T-helper 9 cell (primary cell): ENCODE results near the gene DPYSL4.
A peak's percentile ranks its signal among the peaks of the same experiment; 100 is the strongest.
"Not testable (repeated sequence)": the region's sequence is repeated elsewhere in the genome, so short reads cannot be mapped to it uniquely, and the experiment has no call there.

Experiments
- DNase-seq: peaks from one replicate; pipeline ENCODE4 v3.0.0-alpha.2; 2020

The DPYSL4 gene

DNA sequence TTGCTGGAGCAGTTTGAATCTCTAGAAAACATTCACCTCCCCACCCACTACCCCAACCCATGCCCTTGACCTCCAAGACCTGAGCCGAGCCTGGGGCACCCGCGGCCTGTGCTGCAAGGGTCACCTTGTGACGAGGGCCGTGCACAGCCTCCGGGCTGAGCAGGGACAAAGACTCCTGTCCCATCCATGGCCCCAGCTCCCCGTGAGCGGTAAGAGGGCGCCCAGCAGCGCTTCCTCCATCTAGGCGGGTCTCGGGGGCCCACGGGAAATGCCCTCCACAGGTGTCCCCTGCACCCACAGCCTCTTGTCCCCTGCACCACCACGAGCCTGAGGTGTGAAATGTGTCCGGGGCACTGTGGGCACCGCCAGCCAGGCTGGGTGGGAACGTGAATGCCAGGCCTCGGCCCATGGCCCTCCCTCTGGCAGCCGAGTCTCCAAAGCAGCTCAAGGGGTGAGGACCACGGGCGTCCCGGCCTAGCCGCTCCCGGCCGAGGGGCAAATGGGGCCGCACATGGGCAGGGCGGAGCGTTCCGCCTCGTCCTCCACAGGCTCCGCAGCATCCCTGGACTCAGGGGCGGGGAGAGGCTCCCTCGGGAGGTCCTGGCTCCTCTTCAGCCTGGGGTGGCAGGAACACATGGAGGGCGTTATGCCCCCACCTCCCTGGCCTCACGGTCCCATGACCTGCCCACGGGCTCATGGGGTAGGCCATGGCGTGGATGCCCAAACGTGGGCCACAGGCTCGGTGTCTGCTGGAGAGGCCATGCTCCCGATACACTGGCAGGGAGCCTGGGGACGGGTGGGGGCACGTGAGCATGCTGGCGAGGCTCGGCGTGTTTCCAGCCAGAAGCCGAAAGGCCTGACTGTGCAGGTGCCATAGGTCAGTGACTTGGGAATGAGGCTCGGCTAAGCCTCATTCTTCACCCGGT lies 21.1 kb downstream of the DPYSL4 start:
- no peak for DNase-seq

DNA sequence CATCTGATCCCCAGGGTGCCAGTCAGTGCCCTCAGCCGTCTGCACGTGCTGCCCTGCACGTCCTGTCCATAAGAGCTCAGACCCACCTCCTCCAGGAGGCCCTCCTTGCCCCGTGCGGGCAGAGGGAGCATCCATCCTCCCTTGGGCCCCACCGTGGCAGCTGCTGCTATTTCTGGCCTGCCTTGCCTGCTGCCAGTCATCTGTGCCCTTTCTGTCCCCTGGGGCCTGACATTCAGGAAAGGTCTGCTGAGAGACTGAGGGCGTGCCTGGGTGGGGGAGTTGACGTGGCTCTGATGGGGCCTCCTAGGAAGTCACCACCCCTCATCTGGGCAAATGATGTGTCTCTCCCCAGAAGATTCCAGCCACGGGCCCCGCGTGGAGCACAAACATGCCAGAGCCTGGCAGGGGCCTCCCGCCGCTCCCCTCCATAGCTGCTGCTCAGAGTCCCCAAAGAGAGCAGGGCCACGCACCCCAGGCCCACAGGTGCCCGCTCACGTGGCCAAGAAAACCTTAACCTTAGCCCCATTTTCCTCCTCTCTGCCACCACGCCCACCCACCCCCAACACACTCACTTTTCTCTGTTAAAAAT lies 21.8 kb downstream of the DPYSL4 start:
- no peak for DNase-seq

DNA sequence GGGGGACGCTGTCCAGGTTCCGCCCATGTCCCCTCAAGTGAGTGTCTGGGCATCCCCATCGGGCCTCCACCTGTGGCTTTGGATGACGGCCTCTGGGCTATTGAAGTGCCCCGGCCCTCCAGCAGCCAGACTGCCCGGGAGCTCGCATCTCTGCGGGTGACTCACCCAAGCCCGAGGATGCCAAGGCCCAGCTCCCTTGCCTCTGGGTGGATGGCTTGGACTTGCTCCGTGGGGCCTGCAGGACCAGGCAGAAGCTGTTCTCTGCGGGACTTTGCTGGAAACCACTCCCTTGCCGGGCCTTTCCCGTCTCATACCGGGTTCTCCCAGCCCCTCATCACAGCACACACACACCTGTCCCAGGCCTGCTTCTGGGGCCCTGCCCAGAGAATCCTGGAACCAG lies 22.4 kb downstream of the DPYSL4 start:
- no peak for DNase-seq

DNA sequence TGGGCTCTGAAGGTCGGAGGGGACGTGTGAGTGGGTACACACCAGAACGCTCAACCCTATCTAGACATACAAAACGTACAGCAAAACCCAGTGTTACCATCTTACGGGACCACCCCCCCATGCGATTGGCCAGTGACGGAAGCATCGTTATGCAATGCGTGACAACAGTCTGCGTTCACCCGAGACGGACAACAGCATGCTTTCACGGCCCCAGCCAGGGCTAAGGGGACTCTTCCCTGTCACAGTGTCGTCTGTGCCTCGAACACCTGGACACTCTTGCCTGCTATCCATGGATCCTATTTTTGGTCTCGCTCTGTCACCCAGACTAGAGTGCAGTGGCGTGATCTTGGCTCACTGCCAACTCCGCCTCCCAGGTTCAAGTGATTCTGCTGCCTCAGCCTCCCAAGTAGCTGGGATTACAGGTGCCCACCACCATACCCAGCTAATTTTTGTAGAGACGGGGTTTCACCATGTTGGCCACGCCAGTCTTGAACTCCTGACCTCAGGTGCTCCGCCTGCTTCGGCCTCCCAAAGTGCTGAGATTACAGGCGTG lies 23.3 kb downstream of the DPYSL4 start:
- DNase-seq = no peak

DNA sequence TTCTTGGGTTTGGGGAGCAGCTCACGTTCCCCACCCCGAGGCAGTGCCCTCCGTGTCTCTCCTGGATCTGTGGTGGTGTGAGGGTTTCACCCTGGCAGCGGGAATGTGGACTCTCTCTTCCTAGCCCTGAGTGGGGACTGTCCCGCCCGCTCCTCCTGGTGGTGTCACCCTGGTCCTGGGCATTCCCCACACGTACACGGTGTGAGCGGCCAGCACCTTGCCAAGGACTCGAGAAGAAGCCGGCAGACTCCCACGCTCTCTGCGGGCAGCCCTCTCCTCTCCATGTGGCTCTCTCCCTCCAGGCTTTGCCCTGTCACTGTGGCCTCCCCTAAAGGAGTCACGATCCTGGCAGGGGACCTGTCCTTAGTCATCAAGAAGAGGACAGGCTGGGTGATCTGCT lies 24.0 kb downstream of the DPYSL4 start:
- DNase-seq = no peak

DNA sequence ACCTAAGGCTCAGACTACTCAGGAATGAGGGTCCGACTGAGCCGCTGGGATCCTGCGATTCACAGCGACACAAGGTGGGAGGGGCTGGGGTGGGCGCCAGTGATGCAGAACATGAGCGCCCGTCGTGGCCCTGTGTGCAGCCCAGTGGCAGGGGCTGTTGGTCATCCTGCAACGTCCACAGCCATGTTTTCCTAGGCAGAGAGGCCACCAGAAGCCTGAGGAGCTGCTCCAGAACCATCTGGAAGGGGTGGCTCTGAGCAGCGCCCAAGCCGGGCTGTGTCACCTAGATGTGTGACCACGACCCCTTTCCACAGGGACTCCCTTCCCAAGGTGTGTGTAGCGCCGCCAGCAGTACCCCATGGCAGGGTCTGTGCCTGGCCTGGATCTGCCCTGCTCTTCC lies 24.5 kb downstream of the DPYSL4 start:
- no peak for DNase-seq

DNA sequence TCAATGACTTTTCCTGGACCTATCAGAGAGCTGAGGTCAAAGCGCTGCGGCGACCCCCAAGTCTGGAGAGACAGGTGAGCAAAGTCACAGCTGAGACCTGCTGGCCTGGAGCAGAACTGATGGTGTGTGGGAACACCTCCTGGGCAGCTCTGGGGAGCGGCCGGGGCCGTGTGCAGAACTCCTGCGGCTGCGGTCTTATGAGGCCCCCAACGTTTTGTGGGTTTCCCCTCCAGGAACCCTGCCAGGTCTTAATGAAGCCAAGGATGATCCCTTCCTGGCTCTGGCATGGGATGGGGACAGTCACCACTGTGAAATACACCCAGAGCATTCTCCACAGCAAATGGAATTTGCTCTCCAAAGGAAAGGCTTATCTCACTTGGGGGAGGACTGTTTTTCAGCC lies 26.1 kb downstream of the DPYSL4 start:
- DNase-seq = no peak

DNA sequence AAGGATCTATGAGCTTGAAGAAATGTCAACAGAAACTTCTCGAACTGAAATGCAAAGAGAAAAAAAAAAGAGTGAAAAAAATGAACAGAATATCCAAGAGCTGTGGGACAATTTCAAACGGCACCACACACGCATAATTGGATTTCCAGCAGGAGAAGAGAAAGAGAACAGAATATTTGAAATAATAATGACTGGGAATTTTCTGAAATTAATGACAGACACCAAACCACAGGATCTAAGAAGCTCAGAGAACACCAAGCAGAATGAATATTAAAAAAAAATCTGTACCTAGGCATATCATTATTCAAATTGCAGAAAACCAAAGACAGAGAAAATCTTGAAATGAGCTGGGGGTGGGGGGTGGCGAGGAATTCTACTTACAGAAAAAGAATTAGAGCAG lies 27.2 kb downstream of the DPYSL4 start:
- DNase-seq = no peak

DNA sequence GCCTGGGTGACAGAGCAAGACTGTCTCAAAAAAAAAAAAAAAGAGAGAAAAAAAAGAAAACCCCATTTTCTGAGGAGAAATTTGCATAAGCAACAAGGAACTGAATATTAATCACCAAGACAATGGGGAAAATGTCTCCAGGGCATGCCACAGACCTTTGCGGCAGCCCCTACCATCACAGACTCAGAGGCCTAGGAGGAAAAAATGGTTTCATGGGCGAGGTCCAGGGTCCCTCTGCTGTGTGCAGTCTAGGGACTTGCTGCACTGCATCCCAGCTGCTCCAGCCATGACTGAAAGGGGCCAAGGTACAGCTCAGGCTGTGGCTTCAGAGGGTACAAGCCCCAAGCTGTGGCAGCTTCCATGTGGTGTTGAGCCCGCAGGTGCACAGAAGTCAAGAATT lies 29.7 kb downstream of the DPYSL4 start:
- DNase-seq = not testable (repeated sequence)

DNA sequence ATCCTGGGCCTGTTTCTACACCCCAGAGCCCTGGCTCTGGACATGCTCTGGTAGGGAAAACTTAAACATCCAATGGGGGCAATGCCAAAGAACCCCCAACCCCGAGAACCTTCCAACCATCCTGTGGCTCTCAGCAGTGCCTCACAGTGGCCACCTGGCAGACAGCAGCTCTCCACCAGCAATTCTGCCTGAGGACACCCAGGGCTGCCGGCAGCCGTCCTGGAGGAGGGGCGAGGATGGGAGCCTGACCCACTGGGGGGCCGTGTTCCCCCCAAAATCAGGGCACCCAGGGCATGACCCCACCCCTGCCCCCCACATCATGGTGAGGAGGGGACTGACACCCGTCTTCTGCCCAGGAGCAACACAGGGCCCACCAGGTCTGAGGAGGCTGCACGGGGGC lies 32.7 kb downstream of the DPYSL4 start:
- no peak for DNase-seq

DNA sequence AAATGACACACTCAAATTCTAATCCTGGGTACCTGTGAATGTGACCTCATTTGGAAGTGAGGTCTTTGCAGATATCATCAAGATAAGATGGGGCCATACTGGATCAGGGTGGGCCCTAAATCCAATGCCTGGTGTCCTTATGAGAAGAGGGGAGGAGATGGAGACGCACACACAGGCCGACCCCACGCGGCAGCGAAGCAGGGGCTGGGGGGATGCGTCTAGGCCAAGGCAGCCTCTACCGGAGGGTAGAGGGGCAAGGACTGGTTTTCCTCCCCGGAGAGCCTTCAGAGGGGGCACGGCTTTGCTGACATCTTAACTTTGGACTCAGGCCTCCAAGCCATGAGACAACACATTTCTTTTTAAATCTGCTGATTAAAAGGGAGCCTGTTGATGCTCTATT lies 33.3 kb downstream of the DPYSL4 start:
- DNase-seq = no peak

DNA sequence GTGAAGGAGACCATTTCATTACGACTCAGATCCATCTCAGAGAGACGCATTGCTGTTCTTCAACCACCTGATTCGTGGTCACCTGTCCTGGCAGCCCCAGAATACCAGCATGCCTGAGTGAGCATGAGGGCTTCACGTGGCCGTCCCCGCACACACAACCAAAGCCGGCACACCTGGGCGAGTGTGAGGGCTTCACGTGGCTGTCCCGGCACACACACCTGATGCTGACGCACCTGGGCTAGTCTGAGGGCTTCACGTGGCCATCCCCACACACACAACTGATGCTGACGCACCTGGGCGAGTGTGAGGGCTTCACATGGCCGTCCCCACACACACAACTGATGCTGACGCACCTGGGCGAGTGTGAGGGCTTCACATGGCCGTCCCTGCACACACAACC lies 34.2 kb downstream of the DPYSL4 start:
- DNase-seq = not testable (repeated sequence)

DNA sequence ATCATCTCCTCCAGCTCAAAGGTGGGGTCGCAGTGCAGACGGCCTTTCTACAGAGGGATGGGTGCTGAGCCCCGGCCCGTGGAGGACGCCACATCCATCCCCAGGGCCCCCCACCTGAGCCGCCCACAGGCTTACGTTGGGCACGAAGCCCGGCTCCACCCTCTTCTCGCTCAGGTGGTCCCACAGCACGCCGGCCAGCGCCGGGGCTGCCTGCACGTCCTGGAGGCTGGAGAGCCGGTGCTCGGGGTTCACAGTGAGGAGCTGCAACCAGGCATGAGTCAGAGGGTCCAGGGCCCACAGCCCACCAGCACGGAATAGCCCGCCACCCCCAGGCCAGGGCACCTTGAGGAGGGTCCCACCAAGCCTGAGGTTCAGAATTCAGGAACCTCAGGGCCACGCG lies 36.0 kb downstream of the DPYSL4 start:
- no peak for DNase-seq

DNA sequence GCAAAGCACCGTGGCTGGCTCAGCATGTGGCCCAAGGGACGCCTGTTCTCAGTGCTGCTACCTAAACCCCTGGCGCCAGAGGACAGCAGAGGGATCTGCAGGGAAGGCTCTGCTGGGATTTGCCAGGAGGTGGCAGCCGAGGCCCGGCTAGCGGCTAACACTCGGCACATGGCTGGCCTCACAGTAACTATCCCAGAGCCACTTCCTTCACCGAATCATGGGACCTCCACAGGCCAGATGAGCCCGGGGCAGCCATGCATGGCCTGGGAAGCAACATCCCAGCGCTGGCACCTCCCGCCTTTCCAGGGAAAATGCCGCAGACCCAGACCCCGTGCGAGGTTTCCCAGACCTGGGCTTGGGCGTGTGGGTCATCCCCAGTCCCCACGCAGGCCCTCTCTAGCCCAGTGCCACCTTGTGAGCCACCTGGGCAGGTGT lies 36.4 kb downstream of the DPYSL4 start:
- DNase-seq = peak; percentile 34

DNA sequence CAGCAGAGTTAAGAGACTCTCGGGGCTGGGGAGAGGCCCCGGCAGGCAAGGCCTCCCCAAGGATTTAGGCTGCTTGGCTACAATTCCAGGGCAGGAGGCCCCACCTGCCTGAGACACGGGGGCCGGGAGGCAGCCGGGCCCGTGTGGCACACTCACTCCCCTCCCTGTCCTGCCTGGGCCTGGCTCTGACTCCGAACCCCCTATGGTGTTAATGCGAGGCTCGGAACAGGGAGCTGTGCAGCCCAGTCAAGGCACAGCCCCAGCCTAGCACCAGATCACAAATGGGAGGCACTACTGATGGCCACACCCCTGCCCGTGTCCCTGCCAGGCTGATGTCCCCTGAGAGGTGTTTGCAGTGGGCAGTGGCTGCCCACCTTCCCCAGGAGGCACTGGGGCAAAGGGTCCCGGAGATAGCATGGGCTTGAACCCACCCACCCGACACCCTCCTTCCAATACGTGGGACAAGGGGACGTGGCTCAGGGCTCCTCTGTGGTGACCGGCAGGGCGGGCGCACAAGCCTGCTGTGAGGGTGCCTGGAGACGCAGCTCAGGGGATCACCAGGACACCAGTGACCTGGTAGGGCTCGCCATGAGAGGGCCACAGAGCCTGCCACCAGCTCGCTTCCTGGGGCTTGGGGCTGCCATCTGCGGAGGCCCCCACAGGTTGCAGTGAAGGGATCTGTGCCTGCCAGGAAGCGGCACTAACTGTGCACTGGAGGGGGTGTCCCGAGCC lies 37.0 kb downstream of the DPYSL4 start:
- DNase-seq = no peak

DNA sequence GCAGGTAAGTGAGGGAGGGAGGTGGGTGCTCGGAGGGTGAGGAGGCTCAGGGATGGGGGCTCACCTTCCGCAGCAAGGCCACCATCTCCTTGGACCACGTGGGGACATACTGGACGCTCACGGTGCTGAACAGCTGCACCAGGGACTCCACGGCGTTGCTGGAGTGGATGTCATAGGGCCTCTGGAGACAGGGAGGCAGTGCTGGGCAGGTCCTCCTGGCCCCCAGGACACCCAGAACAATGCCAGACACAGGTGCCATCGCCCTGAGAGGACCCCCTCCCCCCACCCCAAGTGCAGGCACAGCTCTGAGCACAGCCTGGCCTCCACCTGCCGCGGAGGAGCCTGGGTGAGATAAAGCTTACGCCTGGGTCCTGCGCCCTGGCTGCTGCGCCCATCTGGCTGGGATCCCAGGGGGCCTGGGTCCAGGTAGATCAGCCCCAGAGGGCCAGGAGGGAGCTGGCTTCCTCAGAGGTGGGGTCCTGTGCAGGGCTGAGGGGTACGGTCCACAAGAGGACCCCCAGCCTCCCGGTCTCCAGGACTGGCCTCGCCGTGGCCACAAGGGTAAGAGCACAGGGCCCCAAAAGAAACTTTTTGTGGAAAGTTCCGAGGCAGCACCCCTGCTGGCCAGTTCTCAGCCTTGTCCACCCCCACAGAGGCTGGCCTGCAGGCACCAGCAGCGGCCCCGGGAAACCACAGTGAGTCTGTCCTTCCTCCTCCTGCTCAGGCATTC lies 37.8 kb downstream of the DPYSL4 start:
- no peak for DNase-seq

DNA sequence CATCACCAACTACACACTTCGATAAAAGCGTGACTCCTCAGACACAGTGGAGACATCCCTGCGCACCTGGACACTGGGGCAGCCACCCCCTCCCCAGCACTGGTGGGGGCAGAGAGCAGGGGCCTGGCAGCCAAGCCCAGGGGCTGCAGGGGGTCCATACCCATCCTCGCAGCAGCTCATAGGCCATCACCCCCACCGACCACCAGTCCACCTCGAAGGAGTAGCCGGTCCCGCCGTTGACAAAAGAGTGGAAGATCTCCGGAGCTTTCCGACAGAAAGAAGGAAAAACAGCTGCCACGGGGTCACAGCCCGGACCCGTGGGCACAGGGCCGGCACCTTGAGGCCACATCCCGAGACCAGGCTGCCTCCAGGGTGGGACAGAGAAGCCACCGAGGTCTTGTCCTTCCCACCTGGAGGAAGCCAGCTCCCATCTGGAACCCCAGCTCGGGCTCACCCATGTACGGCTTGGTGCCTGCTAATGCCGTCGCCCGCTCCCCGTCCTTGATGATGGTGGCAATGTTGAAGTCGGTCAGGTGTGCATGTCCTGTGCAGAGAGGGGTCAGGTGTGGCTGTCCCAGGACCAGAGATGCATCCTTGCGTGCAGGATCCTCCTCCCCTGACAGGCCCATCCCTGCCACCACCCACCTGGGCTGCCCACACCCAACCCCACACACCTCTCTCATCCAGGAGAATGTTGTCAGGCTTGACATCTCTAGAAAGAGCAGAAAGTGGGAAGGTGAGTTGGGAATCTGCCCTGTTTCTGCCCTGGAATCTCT lies 38.5 kb downstream of the DPYSL4 start:
- no peak for DNase-seq

DNA sequence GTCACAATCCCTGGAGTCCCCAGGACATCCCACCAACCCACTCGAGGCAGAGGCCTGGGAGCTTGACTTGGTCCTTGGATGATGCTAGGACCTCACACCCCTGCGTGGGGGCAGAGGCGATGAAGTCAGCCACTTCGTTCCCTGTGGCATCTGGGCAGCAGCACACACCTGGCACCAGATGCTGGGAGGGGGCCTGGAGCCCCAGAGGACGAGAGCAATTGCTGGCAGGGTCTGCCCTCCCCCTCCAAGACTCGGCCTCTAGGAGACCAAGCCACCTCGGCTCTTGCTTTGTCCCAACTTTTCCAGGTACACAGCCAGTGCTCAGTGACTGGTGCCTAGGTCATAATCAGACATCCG lies 39.1 kb downstream of the DPYSL4 start:
- no peak for DNase-seq

DNA sequence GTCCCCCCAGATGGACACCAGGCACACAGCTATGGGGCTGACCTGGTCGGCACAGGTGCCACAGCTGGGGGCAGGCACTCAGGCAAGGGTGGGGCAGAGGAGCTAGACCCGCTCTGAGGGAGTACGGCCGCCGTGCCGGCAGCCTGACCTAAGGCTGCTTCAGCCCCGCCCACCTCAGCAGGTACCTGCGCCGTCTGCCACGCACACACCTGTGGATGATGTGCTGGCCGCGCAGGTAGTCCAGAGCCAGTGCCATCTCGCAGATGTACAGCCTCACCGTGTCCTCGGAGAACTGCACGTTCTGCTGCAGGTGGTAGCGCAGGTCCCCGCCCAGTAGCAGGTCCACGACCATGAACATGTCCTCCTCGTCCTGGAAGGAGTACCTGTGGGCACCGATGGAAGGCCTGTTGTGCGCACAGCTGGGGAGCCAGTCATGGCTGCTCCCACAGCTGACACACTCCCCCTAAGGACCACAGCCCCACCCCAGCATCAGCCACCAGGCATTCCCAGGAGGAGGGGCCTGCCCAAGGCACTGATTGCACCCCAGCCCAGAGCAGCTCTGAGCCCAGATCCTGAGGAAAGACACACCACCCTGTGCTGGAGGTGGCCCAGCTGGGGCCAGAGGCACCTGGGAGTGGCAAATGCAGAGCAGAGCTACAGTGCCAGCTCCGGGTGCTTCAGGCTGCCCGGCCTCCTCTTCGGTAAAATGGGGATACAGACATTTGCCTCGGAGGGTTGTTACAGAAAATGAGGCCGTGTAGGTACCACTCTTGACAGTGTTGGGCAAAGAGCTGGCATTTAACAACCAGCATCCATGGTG lies 40.0 kb downstream of the DPYSL4 start:
- DNase-seq = no peak

DNA sequence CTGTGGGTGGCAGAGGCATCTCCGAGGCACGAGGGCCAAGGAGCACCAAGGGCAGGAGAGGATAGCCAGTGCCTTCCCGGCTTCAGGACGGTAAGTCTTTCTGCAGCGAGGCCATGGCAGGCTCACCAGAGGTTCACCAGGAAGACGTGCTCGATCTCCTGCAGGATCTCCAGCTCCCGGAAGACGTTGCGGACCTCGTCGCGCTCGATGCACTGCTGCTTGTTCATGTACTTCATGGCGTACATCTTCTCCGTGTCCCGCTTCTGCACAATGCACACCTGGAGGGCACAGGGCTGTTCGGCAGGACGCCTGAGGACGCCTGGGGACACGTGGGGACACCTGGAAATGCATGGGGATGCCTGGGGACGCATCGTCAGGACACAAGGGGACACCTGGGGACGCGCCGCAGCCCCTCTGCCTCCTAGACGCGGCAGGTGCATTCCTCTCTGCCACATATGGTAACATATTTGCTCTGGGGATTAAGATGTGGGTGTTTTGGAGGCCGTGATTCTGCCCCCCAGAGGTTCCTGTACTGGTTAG lies 41.2 kb downstream of the DPYSL4 start:
- DNase-seq = no peak

DNA sequence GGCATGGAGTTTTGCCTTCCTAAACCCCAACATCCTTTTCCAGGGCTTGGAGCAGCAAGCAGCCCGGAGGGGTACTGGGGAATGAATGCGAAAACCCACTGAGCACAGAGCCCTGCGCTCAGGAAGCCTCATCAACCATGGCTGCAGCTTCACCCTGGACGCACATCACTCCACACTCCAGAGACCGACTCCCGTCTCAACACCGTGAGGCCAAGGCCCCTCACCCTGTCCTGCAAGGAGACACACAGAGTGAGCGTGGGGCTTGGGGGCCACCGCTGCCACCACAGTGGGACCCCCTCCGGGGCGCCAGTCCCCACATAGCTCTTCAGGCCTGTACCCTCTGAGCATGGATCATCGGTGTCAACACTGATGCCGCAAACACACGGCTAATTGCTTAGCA lies 41.9 kb downstream of the DPYSL4 start:
- no peak for DNase-seq
